GM18868 (cell line): ENCODE measurements around the gene FAAH.
"Not testable (repeated sequence)": the region's sequence is repeated elsewhere in the genome, so short reads cannot be mapped to it uniquely, and the experiment has no call there.

Experiments
- ATAC-seq: cut with Tn5 transposase; IDR thresholded peaks from one replicate; pipeline ENCODE4 v1.9.1; 2021; ENCODE audit warnings: mild to moderate bottlenecking, moderate library complexity; ENCODE audit not compliant: unreplicated experiment

Gene FAAH

GRCh38 chr1:46394108-46394871 lies at the start of gene FAAH:
Gene FAAH, plus strand, starts transcription at chr1:46394317. Its CDS starts 32 bp downstream, at chr1:46394349.
- no peak for ATAC-seq

- ATAC-seq: no peak
Measured at GRCh38 chr1:46344481-46344880, 49.6 kb upstream of the FAAH start.

GRCh38 chr1:46345281-46345680 lies 48.8 kb upstream of the FAAH start:
- ATAC-seq: no peak

DNA sequence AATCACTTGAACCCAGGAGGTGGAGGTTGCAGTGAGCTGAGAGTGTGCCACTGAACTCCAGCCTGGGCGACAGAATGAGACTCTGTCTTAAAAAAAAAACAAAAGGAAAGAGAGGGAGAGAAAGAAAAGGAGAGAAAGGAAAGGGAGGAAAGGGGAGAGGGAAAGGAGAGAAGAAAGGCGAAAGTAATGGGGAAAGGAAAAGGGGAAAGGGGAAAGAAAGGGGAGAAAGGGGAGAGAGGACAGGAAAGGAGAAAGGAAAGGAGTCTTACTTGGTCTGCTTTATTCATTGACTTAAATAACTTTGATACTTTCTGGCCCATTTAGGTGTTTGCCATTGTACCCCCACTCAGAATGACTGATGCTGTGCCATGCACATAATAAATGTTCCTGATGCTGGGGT lies 41.8 kb upstream of the FAAH start:
- ATAC-seq: no peak

GRCh38 chr1:46355920-46356319 lies 38.2 kb upstream of the FAAH start:
- not testable (repeated sequence) for ATAC-seq

GRCh38 chr1:46362158-46362557 lies 32.0 kb upstream of the FAAH start:
- ATAC-seq: no peak

DNA sequence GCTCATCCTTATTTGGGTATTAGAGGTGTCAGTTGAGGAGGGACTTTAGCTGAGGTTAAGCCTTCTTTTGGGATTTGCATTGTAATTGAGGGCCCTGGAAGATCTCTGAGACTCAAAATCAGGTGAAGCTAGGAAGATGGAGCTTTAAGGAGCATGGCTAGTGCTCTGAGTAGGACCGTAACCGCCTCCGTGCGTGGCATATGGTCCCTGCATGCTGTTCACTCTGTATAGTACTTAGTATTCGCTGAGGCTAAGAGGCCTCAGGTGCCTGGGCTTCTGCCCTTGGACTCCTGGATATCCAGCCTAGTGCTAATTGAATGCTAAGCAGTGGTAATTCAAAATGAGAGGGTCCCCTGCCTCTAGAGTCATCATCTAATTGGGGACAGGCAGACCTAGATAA lies 31.0 kb upstream of the FAAH start:
- ATAC-seq: no peak

- no peak for ATAC-seq
Measured at GRCh38 chr1:46364612-46365011, 29.5 kb upstream of the FAAH start.

DNA sequence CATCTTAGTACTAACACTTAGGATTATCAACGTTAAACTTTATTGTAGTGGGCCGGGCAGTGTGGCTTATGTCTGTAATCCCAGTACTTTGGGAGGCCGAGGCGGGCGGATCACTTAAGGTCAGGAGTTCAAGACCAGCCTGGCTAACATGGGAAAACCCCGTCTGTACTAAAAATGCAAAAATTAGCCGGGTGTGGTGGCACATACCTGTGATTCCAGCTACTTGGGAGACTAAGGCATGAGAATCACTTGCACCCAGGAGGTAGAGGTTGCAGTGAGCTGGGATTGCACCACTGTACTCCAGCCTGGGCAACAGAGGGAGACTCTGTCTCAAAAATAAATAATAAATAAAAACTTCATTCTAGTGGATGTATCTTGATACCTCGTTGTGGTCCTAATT lies 28.3 kb upstream of the FAAH start:
- not testable (repeated sequence) for ATAC-seq

DNA sequence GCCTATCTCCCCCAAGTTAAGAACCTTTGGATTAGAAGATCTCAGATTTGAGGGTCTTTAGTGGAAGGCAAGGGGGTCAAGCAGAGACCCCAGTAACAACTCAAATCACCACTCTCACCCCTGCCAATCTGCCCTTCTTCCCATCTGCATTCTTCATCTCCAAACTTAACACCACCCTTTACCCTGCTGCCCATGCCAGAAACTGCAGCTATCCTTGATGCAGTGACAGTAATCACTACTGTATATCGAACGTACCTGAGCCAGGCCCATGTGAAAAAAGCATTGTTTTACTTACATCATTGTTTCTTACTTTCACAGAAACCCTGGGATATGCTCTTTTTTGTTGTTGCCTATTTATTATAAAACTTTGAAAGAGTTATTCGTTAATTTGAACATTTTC lies 27.0 kb upstream of the FAAH start:
- no peak for ATAC-seq

GRCh38 chr1:46367701-46368100 lies 26.4 kb upstream of the FAAH start:
- not testable (repeated sequence) for ATAC-seq

DNA sequence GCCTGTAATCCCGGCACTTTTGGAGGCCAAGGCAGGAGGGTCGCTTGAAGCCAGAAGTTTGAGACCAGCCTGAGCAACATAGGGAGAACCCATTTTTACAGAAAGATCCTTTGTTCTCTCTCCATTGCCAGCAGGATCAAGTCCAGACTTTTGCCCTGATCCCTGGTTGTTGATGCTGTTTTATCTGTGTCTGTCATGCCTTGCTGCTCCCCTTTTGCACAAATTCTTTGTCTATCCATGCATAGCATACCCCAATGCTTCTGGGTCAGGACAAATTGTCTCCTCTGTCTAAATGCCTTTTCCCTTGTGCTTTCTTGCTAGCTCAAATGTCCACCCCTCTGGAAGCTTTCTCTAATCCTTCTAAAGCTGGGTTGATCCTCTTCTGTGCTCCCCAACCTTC lies 25.3 kb upstream of the FAAH start:
- no peak for ATAC-seq

DNA sequence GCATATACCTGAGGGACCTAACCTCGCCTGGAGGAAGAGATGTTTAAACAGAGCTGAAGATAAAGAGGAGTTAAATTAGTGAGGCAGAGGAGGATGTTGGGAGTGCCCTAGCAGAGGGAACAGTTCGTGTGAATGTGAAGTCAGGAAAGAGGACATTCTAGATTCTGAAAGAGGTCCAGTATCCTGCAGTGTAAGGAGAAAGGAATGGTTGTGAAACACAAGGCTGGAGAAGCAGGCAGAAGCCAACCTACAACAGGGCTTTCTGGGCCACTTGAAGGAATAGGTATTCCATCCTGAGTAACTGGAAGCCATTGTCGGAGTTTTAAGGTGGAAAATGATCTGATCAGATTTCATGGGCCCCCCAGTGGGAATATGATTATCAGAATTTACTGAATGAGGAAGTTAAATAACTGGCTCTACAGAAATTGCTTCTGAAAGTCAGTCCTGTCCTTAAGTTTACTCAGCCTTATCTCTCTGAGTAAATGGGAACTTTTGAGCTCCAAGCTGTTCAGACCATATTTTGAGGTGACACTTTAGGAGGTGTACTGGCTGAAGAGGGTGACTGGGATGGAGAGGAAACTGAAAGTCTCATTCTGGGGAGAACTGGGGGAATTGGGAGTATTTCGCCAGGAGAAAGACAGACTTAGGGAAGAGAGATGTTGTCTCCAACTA lies 24.4 kb upstream of the FAAH start:
- peak; percentile 17 for ATAC-seq

GRCh38 chr1:46370214-46370633 lies 23.9 kb upstream of the FAAH start:
- peak; percentile 77 for ATAC-seq

GRCh38 chr1:46372431-46372830 lies 21.7 kb upstream of the FAAH start:
- ATAC-seq: no peak

DNA sequence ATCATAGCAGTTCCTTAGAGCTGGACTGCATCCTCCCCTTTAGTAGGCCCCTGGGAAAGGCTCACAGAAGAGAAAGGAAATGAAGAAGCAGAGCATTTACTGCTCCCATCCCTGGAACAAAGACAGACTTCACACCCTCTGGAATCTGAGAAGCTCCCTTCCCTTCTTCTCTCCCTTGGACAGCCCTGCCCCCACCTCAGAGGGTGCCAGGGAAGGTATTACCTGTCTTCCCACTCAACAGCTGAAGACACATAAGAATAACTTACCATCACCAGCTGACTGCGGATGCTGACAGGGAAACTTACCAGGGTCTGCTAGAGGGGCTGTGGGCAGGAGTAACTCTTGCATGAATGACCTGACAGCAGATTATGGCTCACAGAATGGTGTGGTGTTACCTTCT lies 14.1 kb upstream of the FAAH start:
- ATAC-seq: no peak

- ATAC-seq: no peak
Measured at GRCh38 chr1:46380508-46380907, 13.6 kb upstream of the FAAH start.

DNA sequence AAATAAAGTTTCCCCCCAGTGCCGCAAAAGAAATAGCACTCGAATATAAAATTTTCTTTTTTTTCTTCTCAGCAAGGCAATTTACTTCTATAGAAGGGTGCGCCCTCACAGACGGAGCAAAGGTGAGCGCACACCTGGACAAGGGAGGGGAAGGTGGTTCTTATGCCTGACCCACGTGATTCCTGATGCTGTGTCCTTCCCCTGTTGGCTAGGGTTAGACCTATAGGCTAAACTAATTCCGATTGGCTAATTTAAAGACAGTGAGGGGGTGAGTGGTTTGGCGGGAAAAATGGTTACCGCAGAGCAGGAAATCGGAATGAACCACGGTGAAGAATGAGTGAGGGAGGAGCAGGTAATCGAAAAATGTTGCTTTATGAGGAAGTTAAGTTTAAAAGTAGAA lies 607 bp upstream of the FAAH start:
- ATAC-seq: no peak

GRCh38 chr1:46394872-46395465 lies 852 bp downstream of the FAAH start:
- ATAC-seq: no peak

DNA sequence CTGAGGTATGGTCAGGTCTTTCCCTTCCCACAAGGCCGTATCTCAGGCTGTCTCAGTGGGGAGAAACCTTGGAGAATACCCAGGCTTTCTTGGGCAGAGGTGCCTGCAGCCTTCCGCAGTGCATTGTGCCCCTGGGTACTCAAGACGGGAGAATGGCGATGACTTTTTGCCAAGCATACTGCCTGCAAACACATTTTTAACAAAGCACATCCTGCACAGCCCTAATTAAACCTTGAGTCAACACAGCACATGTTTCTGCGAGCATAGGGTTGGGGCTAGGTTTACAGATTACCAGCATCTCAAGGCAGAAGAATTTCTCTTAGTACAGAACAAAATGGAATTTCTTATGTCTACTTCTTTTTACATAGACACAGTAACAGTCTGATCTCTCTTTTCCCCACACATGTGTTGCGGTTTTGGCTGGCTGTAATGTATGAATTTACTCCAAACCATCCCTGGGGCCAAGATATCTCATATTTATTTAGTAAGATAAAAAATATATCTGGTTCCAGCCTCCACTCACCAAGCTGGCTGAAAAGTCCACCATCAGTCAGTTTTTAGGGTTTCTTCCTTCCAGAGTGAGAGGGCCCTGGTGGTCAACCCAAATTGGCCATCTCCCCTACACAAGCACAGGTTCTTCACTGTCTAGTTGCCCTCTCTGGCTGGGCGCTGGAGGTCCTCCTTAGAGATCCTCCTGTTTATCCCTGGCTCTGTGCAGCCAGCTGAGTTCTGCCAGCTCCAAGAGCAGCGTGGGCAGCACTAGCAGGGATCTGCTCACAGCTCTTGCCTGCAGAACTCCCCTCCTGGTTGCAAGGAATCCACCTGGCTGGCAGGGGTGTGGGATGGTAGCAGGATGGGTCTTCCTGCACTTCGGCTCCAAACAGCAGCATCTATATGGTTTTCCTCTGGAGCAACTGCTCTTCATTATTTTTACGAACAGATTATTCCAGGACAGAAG lies 2.6 kb downstream of the FAAH start:
- ATAC-seq: no peak

GRCh38 chr1:46399307-46399706 lies 5.2 kb downstream of the FAAH start:
- no peak for ATAC-seq
